Renal cortex interstitium (tissue), 11 donors: ENCODE data around the gene CACNG1. TPM values are rescaled to one million over a fixed set of nuclear protein-coding genes. Genes with fewer than 3 reads are reported as not detected.
"Not testable (repeated sequence)": the region's sequence is repeated elsewhere in the genome, so short reads cannot be mapped to it uniquely, and the experiment has no call there.

ENCODE experiments used
- DNase-seq, 11 donors: peaks; one replicate each; pipeline ENCODE4 v3.0.0-alpha.2; 2013; ENCODE audit warnings: low read depth in 9 of 11, low spot score in 4 of 11; ENCODE audit errors: extremely low read depth in 1 of 11
- polyA plus RNA-seq, 3 donors: library from polyadenylated mRNA; unstranded; fragments of 120-200 nt; gene quantifications; one replicate each; pipeline ENCODE4 v1.2.1, GENCODE V29; 2013; ENCODE audit not compliant: insufficient read length in 3 of 3

The CACNG1 gene
- polyA plus RNA-seq, 3 donors = not detected

GRCh38 chr17:67067571-67068482 is 23.5 kb downstream of the CACNG1 start:
- DNase-seq = peak in 6 of 11 donors; percentile 4 to 36 (median 22)

GRCh38 chr17:67068999-67069398 is 24.6 kb downstream of the CACNG1 start:
- DNase-seq = no peak

GRCh38 chr17:67069603-67070136 is 25.3 kb downstream of the CACNG1 start:
- DNase-seq = no peak

GRCh38 chr17:67071595-67071994 is 27.2 kb downstream of the CACNG1 start:
- DNase-seq = no peak

- no peak for DNase-seq
Observed at GRCh38 chr17:67072885-67073284, 28.5 kb downstream of the CACNG1 start.

GRCh38 chr17:67074781-67075180 is 30.4 kb downstream of the CACNG1 start:
- no peak for DNase-seq

GRCh38 chr17:67076290-67076689 is 31.9 kb downstream of the CACNG1 start:
- peak in 8 of 11 donors; percentile 22 to 66 (median 46) for DNase-seq

GRCh38 chr17:67078292-67078691 is 33.9 kb downstream of the CACNG1 start:
- DNase-seq = no peak

GRCh38 chr17:67079491-67079890 is 35.1 kb downstream of the CACNG1 start:
- no peak for DNase-seq

GRCh38 chr17:67080804-67081203 is 36.5 kb downstream of the CACNG1 start:
- DNase-seq = no peak

GRCh38 chr17:67082107-67082506 is 37.8 kb downstream of the CACNG1 start:
- no peak for DNase-seq

GRCh38 chr17:67085406-67085805 is 41.1 kb downstream of the CACNG1 start:
- DNase-seq = no peak

- DNase-seq = no peak
Observed at GRCh38 chr17:67088639-67089038, 44.3 kb downstream of the CACNG1 start.

- DNase-seq = no peak
Observed at GRCh38 chr17:67090341-67090740, 46.0 kb downstream of the CACNG1 start.

GRCh38 chr17:67092291-67092690 is 47.9 kb downstream of the CACNG1 start:
- no peak for DNase-seq

GRCh38 chr17:67092710-67093109 is 48.4 kb downstream of the CACNG1 start:
- DNase-seq = not testable (repeated sequence)

GRCh38 chr17:67093348-67093747 is 49.0 kb downstream of the CACNG1 start:
- DNase-seq = no peak

GRCh38 chr17:67095291-67095690 is 50.9 kb downstream of the CACNG1 start:
- DNase-seq = not testable (repeated sequence)

- no peak for DNase-seq
Observed at GRCh38 chr17:67095803-67096202, 51.4 kb downstream of the CACNG1 start.

GRCh38 chr17:67096609-67097008 is 52.3 kb downstream of the CACNG1 start:
- no peak for DNase-seq

- DNase-seq = no peak
Observed at GRCh38 chr17:67098006-67098405, 53.7 kb downstream of the CACNG1 start.
